Spleen (tissue), 7 donors: Measurements from ENCODE around the gene ZNF507.

Experiments used
- POLR2A ChIP-seq, 3 donors: fragments of 450-650 bp; IDR thresholded peaks; one replicate each; pipeline ENCODE4 v1.5.1; 2017; ENCODE audit warnings: antibody characterized with exemption in 3 of 3, mild to moderate bottlenecking in 1 of 3
- TF ChIP-seq, protein P1 (sequence below), 11 experiments: fragments of 200-600 bp in 7 of 11; fragments of 450-650 bp in 4 of 11; sonication (generic) in 4 of 11; IDR thresholded peaks in 8 of 11; conservative IDR thresholded peaks in 3 of 11; 1 replicate in 7 of 11; 2 replicates in 4 of 11; pipeline versions ENCODE4 v1.4.0 to v1.8.0; 2016 to 2021; ENCODE audit warnings: antibody characterized with exemption in 11 of 11, inconsistent platforms in 4 of 11, mild to moderate bottlenecking in 1 of 11
- donor health status: DM: no; HTN: no; CAD: no; lungs with moderate emphysema.
- donor health status: DM: no; HTN: no; CAD: no.
- donor health status: DM: no; HTN: no; CAD: no.

DNA sequence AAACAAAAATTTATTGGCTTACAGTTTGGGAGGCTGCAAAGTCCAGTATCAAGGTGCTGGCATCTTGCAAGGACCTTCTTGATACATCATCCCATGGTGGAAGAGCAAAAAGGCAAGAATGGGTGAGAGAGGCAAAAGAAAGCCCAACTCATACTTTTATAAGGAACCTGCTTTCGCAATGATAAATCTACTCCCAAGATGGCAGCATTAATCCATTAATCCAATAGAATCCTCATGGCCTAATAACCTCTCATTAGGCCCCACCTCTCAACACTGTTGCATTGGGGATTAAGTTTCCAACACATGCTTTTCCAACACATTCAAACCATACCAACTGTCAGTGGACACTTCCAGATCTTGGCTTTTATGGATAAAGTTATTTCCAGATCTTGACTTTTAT, 48.7 kb upstream of the ZNF507 start:
- no peak for TF ChIP-seq POLR2A (IDR thresholded peaks at IDR 0.05)
- TF ChIP-seq, protein P1, sequence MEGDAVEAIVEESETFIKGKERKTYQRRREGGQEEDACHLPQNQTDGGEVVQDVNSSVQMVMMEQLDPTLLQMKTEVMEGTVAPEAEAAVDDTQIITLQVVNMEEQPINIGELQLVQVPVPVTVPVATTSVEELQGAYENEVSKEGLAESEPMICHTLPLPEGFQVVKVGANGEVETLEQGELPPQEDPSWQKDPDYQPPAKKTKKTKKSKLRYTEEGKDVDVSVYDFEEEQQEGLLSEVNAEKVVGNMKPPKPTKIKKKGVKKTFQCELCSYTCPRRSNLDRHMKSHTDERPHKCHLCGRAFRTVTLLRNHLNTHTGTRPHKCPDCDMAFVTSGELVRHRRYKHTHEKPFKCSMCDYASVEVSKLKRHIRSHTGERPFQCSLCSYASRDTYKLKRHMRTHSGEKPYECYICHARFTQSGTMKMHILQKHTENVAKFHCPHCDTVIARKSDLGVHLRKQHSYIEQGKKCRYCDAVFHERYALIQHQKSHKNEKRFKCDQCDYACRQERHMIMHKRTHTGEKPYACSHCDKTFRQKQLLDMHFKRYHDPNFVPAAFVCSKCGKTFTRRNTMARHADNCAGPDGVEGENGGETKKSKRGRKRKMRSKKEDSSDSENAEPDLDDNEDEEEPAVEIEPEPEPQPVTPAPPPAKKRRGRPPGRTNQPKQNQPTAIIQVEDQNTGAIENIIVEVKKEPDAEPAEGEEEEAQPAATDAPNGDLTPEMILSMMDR (IDR thresholded peaks at IDR 0.05 in 8 of 11, conservative IDR thresholded peaks at IDR 0.05 in 3 of 11), result no peak
